Left forelimb (tissue), 1 donor: ENCODE data around the gene ARMH3.

Experiments used
- DNase-seq: peaks from one replicate; pipeline ENCODE4 v3.0.0-alpha.2; 2018; ENCODE audit warnings: low spot score

The ARMH3 gene

DNA sequence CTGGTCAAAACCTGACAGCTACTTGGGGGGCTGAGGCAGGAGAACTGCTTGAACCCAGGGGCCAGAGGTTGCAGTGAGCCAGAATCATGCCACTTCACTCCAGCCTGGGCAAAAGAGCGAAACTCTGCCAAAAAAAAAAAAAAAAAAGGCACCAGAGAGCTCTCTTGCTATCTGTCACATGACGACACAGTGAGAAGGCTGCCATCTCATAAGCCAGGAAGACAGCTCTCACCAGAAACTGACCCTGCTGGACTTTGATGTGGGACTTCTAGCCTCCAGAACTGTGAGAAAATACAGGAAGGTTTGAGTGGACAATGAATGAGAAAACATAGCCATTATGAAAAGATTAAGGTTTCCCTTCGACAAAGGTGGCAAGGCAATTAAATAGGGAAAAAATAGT, 161.2 kb downstream of the ARMH3 start:
- DNase-seq, result no peak

GRCh38 chr10:101894266-101894665, 161.7 kb downstream of the ARMH3 start:
- no peak for DNase-seq

GRCh38 chr10:101893510-101894120, 162.4 kb downstream of the ARMH3 start:
- DNase-seq, result no peak

DNA sequence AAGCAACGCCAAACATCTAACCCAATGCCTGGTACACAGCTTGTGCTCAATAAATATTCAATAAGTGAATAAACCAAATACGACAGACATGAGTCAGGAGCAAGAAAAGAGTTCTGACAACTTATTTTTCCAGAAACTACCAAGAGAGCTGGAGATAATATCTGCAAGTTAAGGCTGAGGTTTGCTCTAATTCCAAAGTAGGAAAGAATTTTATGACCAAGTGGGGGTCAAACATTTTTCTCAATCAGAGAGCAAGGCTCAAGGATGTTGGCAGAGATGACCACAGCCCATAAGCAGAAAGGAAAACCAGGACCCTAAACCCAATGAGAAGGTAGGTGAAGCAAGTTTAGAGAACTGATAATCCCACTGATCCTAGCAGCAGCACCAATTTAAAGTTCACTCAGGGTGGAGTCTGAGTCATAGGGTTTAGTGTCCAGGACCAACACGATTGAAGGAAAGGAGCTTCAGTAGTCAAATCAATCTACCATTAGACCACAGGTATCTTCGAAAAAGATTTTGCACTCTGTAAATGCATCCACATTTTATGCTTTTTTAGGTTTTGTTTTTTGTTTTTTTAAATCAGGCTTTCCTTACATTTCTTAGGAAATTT, 163.1 kb downstream of the ARMH3 start:
- DNase-seq, result no peak

- DNase-seq, result no peak
Observed at GRCh38 chr10:101889256-101890210, 166.4 kb downstream of the ARMH3 start.

DNA sequence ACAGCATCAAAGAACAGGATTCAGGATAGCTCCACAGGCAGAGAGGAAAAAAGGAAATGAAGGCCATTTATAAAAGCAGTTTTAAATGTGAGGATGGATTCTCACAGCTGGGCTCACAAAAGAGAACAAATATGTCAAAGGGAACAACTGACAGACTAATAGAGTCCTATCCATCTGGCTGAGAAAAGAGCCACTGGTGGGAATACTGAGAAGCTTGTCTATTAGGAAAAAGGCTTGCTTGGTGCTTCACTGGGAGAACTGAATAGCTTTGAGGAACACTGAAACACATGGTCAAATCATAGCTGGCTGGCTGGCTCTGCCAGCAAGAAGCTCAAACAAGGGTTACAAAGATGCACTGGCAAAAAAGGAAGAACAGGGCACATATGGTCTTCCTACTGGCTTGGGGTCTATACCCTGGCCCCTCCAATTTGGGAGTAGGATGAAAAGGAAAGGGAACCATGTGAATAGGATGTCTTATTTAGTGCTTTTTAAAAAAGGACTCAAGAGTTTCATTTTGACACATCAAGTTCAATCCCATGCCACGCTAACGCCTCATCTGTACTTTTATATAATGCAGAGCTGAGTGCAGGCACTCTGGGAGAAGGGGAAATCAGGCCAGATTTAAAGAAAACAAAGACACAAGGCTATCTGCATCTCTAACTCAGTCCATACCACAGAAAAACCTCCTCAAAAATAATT, 167.6 kb downstream of the ARMH3 start:
- DNase-seq, result no peak

DNA sequence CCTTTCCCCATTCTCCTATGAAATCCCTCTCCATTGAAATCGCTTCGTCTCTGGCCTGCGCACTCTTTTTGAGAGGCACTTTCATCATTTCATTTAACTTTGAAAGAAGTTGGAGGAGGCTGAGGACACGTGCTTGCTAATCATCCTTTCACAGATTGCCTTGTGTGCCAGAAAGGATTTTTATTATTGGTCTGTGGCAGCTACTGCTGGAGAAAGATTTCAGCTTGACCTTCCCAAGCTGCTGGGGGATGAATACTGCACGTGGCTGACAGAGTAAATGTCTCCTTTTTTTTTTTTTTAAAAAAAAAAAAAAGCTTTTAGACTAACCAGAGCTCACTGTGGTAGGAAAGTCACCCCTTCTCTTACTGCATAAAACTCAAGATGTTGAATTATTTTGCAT, 168.2 kb downstream of the ARMH3 start:
- no peak for DNase-seq

- no peak for DNase-seq
Observed at GRCh38 chr10:101886521-101887312, 169.3 kb downstream of the ARMH3 start.

GRCh38 chr10:101881036-101881774, 174.8 kb downstream of the ARMH3 start:
- no peak for DNase-seq

DNA sequence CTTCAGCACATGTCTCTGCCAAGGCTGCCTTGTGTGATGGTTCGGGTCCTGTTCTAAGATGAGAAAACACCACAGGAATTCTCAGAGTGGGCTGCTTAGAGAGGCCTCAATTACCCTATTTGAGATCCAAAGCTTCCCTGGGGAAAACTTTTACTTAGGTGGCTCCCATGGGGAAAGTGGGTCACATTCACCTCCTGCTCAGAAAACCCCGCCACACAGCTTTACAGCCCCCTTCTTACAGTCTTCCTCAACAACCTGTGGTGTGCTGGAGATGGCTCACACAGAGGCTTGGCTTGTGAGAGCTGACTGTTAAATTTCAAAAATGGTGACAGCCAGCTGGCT, 175.8 kb downstream of the ARMH3 start:
- DNase-seq, result no peak

- no peak for DNase-seq
Observed at GRCh38 chr10:101879456-101880231, 176.3 kb downstream of the ARMH3 start.

DNA sequence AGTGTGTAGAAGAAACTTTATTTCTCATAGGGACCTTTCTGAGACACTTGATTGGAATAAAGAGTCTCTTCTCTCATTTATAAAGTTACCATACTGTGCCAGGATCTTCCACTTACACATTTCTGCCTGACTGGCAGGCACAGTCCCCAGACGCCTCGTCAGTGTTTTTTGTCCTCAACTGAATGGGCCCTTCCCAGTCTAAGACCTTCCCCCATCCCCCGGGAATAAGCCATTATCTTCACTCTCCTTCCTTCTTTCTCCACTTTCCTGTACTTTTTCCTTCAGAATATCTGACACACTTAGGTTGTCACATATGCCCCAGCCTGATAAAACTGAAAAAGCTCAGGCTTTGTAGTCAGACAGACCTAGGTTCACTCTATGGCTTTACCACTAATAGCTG, 177.1 kb downstream of the ARMH3 start:
- no peak for DNase-seq

DNA sequence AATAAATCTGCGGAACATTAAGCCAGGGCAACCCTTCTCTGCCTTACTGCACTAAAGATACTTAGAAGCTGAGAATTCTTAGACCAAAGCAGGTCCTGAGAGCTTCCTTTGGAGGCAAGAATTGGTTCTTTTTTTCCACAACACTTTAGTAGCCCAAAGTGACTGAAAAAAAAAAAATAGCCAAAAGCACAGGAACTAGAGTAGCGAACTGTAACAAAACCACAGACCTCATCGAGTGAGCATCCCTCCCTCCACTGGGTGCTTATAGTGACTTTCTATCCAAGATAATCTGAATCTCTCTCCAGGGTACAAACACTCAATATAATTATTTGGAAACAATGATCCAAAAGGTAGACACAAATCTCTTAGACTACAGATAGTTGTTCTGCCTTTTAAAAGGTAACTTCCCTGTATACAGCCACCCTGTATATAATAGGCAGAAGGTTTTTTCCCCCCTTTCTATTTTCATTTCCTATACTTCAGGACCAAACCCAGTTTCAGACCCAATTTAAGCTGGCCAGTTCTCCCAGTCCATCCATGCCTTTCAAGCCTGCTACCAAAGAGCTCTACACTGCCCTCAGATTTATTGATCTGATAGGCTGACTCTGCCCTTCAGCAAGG, 180.8 kb downstream of the ARMH3 start:
- no peak for DNase-seq

DNA sequence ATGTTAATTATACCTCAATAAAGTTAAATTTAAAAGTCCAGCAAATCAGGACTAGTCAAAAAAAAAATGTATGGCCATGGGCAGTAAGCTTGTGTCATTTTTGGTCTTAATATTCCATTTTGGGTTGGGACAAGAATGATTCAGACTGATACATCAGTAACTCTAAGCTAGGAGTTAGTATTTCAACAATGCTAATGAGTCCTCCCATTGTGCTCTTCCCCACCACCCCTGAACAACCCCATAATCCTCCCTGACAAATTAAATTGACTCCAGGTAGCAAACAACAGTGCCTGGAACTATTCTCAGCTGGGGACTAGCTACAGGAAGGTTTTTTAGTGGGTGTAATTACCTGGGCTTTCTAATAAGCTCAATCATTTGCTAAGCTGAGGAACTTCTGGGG, 181.7 kb downstream of the ARMH3 start:
- no peak for DNase-seq

DNA sequence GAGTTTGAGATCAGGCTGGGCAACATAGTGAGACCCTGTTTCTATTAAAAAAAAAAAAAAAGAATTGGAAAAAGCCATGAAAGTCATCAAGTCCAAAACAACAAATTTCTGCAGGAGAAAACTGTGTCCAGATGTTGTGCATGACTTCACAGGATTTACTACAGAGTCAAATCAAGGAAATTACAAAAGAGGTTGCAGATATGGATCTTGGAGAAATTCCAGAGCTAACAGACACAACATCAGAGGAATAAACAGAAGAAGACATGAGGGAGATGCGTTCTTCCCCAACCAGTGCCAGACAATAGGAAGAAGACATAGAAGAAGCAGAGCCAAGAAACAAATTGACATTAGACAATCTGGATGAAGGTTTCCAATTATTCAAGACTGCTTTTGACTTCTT, 188.0 kb downstream of the ARMH3 start:
- DNase-seq, result no peak

DNA sequence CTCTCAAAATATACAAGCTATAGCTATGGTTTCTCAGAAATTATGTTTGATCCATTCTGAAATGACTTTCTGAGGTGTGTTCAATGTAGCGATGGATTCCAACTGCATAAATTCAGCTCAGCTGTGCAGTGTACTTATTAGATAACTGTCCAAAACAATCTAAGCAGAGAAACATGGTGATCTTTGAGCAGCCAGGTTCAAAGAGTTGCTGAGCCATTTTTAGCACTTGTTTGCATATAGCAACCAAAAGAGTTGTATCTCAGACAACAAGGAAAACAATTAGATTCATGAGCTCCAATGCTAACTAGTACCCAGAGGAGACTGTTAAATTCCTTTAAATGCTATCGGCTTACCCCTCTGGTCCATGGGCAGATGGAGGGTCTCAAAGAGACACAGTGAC, 196.4 kb downstream of the ARMH3 start:
- DNase-seq, result no peak

GRCh38 chr10:101858723-101859500, 197.1 kb downstream of the ARMH3 start:
- no peak for DNase-seq

GRCh38 chr10:101857802-101858476, 198.0 kb downstream of the ARMH3 start:
- DNase-seq, result no peak
